Naive thymus-derived CD4-positive, alpha-beta T cell (primary cell): ENCODE measurements around the gene UPK1B. TPM values are rescaled to one million over a fixed set of nuclear protein-coding genes. Genes with fewer than 3 reads are reported as not detected.

Experiments used
- polyA plus RNA-seq, 2 donors: library from polyadenylated mRNA; unstranded; fragments of 300-500 nt; fragmentation: Illumina TruSeq; gene quantifications; one replicate each; pipeline ENCODE4 v1.2.3, GENCODE V29; 2021
- total RNA-seq, 6 experiments: library from RNA in 5 of 6; stranded (reverse) in 5 of 6; gene quantifications; 1 replicate in 5 of 6; 2 replicates in 1 of 6; pipeline ENCODE4 v1.2.3 and lab custom pipeline; 2021 to 2026

UPK1B gene
- total and polyA plus RNA-seq, 7 experiments from 2014 or later = 0.11 to 1.3 TPM; not detected in 5

Other genes starting within 250 kb of the UPK1B start
- gene IGSF11, start 138.8 kb upstream of the UPK1B start, total RNA-seq = under 1 TPM in 4 of 5 experiments, not detected in 1; 0.15 to 0.85 (median 0.49) TPM
- under 1 TPM; 0.19 to 0.44 TPM for gene IGSF11, start 138.8 kb upstream of the UPK1B start, polyA plus RNA-seq
- not detected for gene TEX55, start 27.4 kb upstream of the UPK1B start, total RNA-seq
- not detected for gene TEX55, start 27.4 kb upstream of the UPK1B start, polyA plus RNA-seq
- 10 to 100 TPM; 18.0 to 39.8 (median 31.9) TPM for gene B4GALT4, start 67.3 kb downstream of the UPK1B start, total RNA-seq
- gene B4GALT4, start 67.3 kb downstream of the UPK1B start, polyA plus RNA-seq = 10 to 100 TPM; 17.9 to 29.6 TPM
- 10 to 100 TPM in 1 of 5 experiments, 1 to 10 TPM in 4; 3.0 to 11.9 (median 3.1) TPM for gene ARHGAP31, start 120.8 kb downstream of the UPK1B start, total RNA-seq
- gene ARHGAP31, start 120.8 kb downstream of the UPK1B start, polyA plus RNA-seq = 1 to 10 TPM; 1.2 to 3.0 TPM